DOHH2 (cell line): Measurements from ENCODE around the gene CD68.

Experiments used
- CTCF ChIP-seq: fragments of 200-600 bp; sonication (generic); IDR thresholded peaks from one replicate; pipeline ENCODE4 v1.5.1; 2014; ENCODE audit warnings: antibody characterized with exemption, mild to moderate bottlenecking, low read depth, low read length; ENCODE audit not compliant: poor library complexity, severe bottlenecking
- EZH2phosphoT487 ChIP-seq: fragments of 200-600 bp; sonication (generic); IDR thresholded peaks from 2 replicates; pipeline ENCODE4 v1.6.1; 2017; ENCODE audit warnings: borderline replicate concordance, mild to moderate bottlenecking, antibody characterized with exemption, low read length, moderate library complexity, mixed read lengths

GRCh38 chr17:7541074-7541621 lies 38.3 kb upstream of the CD68 start:
- no peak for TF ChIP-seq CTCF
- TF ChIP-seq EZH2phosphoT487: no peak
